Large intestine (tissue), 3 donors: ENCODE measurements around the gene ACSL3. TPM values are rescaled to one million over a fixed set of nuclear protein-coding genes. Genes with fewer than 3 reads are reported as not detected.

Source experiments
- DNase-seq, 2 donors: peaks; one replicate each; pipeline versions ENCODE4 v3.0.0 to v3.0.0-alpha.2; 2013
- H3K27ac ChIP-seq: one replicate; pipeline ENCODE4 v1.5.1; 2013; ENCODE audit warnings: low read length
- H3K27me3 ChIP-seq: 2 replicates; pipeline ENCODE4 v1.6.1; 2013; ENCODE audit warnings: low read length; ENCODE audit not compliant: control insufficient read depth, insufficient read depth
- H3K36me3 ChIP-seq: 2 replicates; pipeline ENCODE4 v1.6.1; 2013; ENCODE audit warnings: low read length; ENCODE audit not compliant: control insufficient read depth, insufficient read depth
- H3K4me1 ChIP-seq: one replicate; pipeline ENCODE4 v1.6.1; 2013; ENCODE audit warnings: low read length; ENCODE audit not compliant: control insufficient read depth, insufficient read depth
- H3K4me3 ChIP-seq: one replicate; pipeline ENCODE4 v1.5.1; 2013; ENCODE audit warnings: low read length
- H3K9me3 ChIP-seq: one replicate; pipeline ENCODE4 v1.6.1; 2013; ENCODE audit warnings: mild to moderate bottlenecking, low read depth, low read length, moderate library complexity; ENCODE audit not compliant: control insufficient read depth
- WGBS: methylation state at CpG from one replicate; pipeline ENCODE4 v1.1.5; 2013; ENCODE audit warnings: low lambda C conversion rate; ENCODE audit not compliant: insufficient coverage; 5-methylcytosine and 5-hydroxymethylcytosine counted together
- polyA plus RNA-seq: library from polyadenylated mRNA; unstranded; fragments of 120-200 nt; gene quantifications from one replicate; pipeline ENCODE4 v1.2.1, GENCODE V29; 2013

The ACSL3 gene
- polyA plus RNA-seq, 1 donor = 34.8 TPM

DNA sequence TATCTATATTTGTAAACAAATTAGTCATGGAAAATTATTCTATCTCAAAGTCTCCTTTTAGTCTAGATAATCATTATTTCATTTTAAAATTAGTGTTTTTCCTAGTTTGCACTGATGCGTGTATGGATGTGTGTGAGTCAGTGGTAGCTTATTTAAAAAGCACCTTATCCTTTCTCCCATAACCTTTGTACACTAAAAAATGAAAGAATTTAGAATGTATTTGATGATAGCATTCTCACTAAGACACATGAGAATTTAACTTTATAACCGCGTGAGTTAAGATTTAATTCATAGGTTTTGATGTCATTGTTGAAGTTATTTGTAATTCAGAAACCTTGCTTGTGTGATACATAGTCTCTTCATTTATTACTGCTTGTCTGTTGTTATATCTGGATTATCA is 81.7 kb downstream of the ACSL3 start:
- Histone ChIP-seq H3K9me3 (peaks cover 13% of the 10 kb centered on the region), H3K36me3 (peaks cover 10% of the 10 kb centered on the region), H3K27ac (no peak overlapping the region), H3K27me3 (no peaks in the 10 kb centered on the region), H3K4me3 (no peak overlapping the region), H3K4me1 (no peaks in the 10 kb centered on the region)
- WGBS = 100% methylated on average over 2 of the region's 3 CpGs
- no peak for DNase-seq

DNA sequence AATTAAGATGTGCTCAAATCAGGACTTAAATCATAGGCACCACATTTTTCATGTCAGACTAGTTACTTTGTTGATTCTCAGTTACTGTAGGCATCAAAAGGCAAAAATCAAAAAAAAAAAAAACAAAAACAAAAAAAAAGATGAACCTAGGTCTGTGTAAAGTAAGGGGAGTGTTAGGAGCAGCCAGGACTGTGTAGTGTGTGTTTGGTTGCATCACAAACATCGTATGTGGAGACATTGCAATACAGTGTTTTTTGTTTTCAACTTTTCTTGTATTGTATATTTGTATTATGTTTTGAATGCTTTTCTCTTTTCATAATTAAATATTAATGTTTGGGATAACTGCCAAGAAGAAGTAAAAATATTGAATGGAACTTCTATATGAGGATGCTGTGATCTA is 82.1 kb downstream of the ACSL3 start:
- no CpG with 5 or more reads among the region's 1 CpG for WGBS
- DNase-seq = no peak
- no peaks in the 10 kb centered on the region for H3K27me3 ChIP-seq
- no peaks in the 10 kb centered on the region for H3K4me1 ChIP-seq
- no peak overlapping the region for H3K27ac ChIP-seq
- H3K36me3 ChIP-seq = peaks cover 10% of the 10 kb centered on the region
- H3K9me3 ChIP-seq = peaks cover 9% of the 10 kb centered on the region
- H3K4me3 ChIP-seq = no peak overlapping the region

- no peak overlapping the region for H3K27ac ChIP-seq
- no CpG with 5 or more reads among the region's 1 CpG for WGBS
Measured at GRCh38 chr2:222943820-222944219, 83.0 kb downstream of the ACSL3 start.

DNA sequence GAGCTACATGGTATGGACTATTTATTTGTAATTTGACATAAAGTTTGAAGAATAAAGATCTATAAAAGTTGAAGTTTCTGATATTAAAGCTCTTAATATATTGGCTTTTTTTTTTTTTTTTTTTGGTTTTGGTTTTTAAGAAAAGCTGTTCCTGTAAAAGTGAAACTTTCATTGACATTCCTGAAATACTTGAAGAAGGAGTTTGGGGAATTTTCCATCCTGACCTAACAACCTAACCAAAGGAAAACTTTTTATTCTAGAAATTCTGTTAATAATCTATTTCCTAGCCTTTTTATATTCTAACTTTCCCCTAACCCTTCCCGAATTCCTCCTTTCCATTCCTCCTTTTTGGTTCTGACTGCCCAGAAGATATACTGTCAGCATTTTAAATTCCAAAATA is 83.7 kb downstream of the ACSL3 start:
- DNase-seq = no peak
- H3K27ac ChIP-seq = no peak overlapping the region
- 83% methylated on average over 1 of the region's 1 CpG for WGBS

More at GRCh38 chr2:222943820-222944219, 83.0 kb downstream of the ACSL3 start:
- peaks cover 1% of the 10 kb centered on the region for H3K9me3 ChIP-seq
- no peaks in the 10 kb centered on the region for H3K27me3 ChIP-seq
- H3K4me3 ChIP-seq = no peak overlapping the region
- no peaks in the 10 kb centered on the region for H3K4me1 ChIP-seq
- DNase-seq = no peak
- H3K36me3 ChIP-seq = peaks cover 8% of the 10 kb centered on the region

GRCh38 chr2:222944971-222945740 is 84.3 kb downstream of the ACSL3 start:
- no peak overlapping the region for H3K4me3 ChIP-seq
- no peak overlapping the region for H3K27ac ChIP-seq

More for the DNA sequence above, 83.7 kb downstream of the ACSL3 start:
- Histone ChIP-seq H3K27me3 (no peaks in the 10 kb centered on the region), H3K36me3 (peaks cover 8% of the 10 kb centered on the region), H3K9me3 (no peaks in the 10 kb centered on the region), H3K4me1 (no peaks in the 10 kb centered on the region), H3K4me3 (no peak overlapping the region)

DNA sequence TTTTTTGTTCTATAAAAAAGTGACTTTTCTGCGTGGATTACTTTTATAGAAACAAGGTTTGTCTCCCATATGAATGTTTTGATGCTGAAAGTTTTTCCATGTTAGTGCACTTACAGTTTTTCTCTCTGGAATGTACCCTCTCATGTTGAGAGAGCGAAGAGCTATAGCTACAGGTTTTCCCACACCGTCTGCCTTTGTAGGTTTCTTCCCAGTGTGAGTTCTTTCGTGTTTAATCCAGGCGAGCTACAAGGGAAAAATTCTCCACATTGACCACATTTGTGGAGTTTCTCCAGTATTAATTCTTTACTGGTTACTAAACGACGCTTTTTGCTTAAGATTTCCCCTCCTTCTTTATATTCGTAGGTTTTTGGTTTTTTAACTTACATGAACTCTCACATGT is 85.1 kb downstream of the ACSL3 start:
- peaks cover 4% of the 10 kb centered on the region for H3K36me3 ChIP-seq
- H3K9me3 ChIP-seq = no peaks in the 10 kb centered on the region
- DNase-seq = no peak
- no peak overlapping the region for H3K27ac ChIP-seq
- H3K4me1 ChIP-seq = no peaks in the 10 kb centered on the region
- peaks cover 4% of the 10 kb centered on the region for H3K27me3 ChIP-seq
- no peak overlapping the region for H3K4me3 ChIP-seq
- WGBS = 91% methylated on average over 5 of the region's 8 CpGs

More at GRCh38 chr2:222944971-222945740, 84.3 kb downstream of the ACSL3 start:
- Histone ChIP-seq H3K27me3 (no peaks in the 10 kb centered on the region), H3K9me3 (no peaks in the 10 kb centered on the region), H3K4me1 (no peaks in the 10 kb centered on the region), H3K36me3 (peaks cover 8% of the 10 kb centered on the region)
- no peak for DNase-seq
- 100% methylated on average over 2 of the region's 5 CpGs for WGBS

- Histone ChIP-seq H3K27ac (no peak overlapping the region), H3K4me1 (no peaks in the 10 kb centered on the region), H3K4me3 (no peak overlapping the region), H3K27me3 (peaks cover 4% of the 10 kb centered on the region), H3K9me3 (no peaks in the 10 kb centered on the region), H3K36me3 (no peaks in the 10 kb centered on the region)
- no CpG with 5 or more reads among the region's 7 CpGs for WGBS
- DNase-seq = no peak
Measured at GRCh38 chr2:222946700-222947287, 86.0 kb downstream of the ACSL3 start.

GRCh38 chr2:222949073-222949472 is 88.2 kb downstream of the ACSL3 start:
- no peak overlapping the region for H3K27ac ChIP-seq
- no peaks in the 10 kb centered on the region for H3K9me3 ChIP-seq
- no CpG with 5 or more reads among the region's 1 CpG for WGBS
- H3K4me1 ChIP-seq = no peaks in the 10 kb centered on the region
- no peak overlapping the region for H3K4me3 ChIP-seq
- peaks cover 4% of the 10 kb centered on the region for H3K27me3 ChIP-seq
- no peak for DNase-seq
- H3K36me3 ChIP-seq = no peaks in the 10 kb centered on the region

DNA sequence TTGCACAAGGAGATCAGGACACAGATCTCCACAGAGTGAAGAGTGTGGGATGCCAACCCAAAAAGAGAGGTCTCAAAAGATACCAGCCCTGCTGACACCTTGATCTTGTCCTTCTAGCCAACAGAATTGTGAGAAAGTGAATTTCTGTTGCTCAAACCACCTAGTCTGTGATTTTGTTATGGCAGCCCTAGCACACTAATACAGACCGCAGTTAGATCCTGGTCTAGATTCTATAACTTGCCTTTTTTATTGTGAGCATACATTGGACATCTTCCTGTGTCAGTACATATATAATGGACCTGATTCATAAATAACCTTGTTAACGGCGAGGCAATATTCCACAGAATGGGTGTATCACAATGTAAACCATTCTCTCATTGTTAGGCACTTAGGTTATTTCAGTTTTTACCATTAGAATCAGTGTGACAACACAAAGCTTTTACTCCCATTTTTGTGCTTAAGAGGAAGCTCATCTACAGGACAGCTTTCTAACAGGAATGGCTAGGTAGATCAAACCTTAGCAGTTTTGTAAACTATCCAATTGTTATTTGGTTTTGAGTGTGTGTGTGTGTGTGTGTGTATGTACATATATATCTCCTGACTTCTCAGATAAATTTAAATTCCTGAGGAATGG is 89.0 kb downstream of the ACSL3 start:
- Histone ChIP-seq H3K9me3 (no peaks in the 10 kb centered on the region), H3K27ac (no peak overlapping the region), H3K36me3 (no peaks in the 10 kb centered on the region), H3K27me3 (peaks cover 4% of the 10 kb centered on the region), H3K4me3 (no peak overlapping the region), H3K4me1 (no peaks in the 10 kb centered on the region)
- DNase-seq = no peak
- WGBS = no CpG with 5 or more reads among the region's 3 CpGs

DNA sequence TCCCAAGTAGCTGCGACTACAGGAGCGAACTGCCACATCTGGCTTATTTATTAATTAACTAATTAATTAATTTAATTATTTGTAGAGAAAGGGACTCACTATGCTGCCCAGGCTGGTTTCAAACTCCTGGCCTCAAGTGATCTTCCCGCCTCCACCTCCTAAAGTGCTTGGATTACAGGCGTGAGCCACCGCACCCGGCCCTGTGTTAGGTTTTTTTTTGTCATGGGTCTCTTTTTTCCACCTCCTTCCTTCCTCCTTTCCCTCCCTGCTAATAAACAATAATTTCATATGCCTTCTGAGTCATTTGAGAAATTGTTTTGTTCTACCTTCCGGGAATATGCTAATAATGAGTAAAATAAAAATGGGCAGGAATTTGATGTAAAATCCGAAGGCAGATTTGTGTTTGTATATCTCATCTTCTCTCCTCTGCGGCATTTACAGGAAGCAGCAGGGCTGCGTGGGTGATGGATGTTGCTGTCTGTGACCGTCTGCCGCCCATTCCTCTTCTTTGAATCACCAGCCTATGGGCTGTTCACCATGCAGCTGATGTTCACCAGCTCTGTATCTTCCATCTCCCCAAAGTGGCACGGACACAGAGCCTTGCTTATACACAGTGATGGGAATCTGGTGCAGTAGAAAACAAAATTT is 89.9 kb downstream of the ACSL3 start:
- H3K4me3 ChIP-seq = no peak overlapping the region
- H3K27ac ChIP-seq = no peak overlapping the region
- DNase-seq = no peak
- H3K4me1 ChIP-seq = no peaks in the 10 kb centered on the region
- H3K36me3 ChIP-seq = no peaks in the 10 kb centered on the region
- no peaks in the 10 kb centered on the region for H3K9me3 ChIP-seq
- WGBS = no CpG with 5 or more reads among the region's 13 CpGs
- H3K27me3 ChIP-seq = peaks cover 4% of the 10 kb centered on the region
